GM18907 (cell line): ENCODE data around the gene MEAK7.

Experiments used
- ATAC-seq: cut with Tn5 transposase; IDR thresholded peaks from one replicate; pipeline ENCODE4 v1.9.1; 2021; ENCODE audit warnings: mild to moderate bottlenecking, moderate library complexity; ENCODE audit not compliant: unreplicated experiment

The MEAK7 gene

DNA sequence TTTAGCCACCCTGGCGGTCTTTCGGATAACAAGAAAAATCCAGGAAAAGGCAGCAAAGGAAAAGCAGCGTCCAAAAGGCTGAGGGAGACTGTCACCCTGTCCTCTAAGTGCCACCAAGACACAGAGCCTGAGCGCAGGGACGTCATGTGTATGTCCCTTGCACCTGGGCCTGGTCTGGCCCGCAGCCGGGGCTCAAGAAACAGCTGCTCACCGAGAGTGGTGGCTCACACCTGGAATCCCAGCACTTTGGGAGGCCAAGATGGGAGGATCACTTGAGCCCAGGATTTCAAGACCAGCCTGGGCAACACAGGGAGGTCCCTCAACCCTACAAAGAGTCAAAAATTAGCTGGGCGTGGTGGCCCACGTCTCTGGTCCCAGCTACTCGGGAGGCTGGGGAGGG is 9.2 kb upstream of the MEAK7 start:
- no peak for ATAC-seq

DNA sequence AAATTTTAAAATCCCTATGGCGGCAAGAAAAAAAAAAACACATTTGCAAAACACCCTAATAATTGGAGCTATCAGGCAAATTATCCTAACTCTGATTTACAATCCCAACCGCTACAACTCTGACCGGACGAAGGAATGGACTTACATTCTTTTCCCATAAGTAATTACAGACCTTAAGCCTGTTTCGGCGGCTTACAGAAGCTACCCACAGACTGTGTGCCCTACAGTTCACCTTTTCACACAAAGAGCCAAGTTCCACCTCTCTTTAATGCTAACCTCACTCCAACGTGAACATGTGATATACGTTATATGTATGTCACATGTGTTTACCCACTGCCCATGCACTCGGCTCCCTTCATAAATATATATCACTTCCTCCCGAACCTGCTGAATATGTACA is 8.7 kb upstream of the MEAK7 start:
- no peak for ATAC-seq

DNA sequence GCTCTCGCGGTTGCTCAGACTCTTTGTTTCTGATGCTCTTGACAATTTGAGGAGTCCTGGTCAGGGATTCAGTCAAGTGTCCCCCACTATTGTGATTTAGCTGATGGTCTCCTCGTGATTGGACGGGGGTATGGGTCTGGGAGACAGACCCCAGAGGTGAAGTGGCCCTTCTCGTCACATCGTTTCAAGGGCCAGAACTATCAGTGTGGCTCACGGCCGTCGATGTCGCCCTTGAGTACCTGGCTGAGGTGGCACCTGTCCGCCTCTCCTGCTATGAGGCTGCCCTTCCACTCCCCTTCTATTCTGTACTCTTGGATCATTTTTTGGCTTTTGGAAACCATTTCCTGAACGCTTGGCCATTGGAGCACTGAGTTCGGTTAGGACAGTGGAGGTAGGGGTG is 7.4 kb upstream of the MEAK7 start:
- no peak for ATAC-seq

DNA sequence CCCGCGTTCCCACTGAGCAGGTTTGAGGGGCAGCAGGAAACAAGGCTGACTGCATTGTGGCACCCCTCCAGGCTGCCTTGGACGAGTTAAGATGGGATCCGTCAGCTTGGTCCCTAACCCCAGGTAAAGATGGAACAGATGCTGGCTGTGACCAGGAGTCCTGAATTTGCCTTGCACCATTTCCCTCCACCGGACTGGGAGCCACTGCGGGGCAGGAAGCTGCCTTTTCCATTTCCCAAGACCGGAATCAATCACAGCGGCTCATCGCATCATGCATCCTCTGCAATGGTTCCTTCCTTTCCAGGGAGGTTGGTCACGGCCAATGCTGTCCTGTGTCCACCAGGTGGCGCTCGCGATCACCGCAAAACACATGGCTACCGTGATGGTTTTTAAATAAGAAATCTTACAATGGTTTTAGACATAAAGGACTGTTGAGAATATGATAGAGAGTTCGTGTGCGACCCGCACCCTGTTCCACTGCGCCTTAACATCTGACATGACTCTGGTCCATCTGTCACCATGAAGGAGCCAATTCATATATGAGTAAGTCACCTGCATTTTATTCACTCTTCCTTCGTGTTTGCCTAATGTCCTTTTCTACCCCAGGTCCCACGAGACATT is 6.8 kb upstream of the MEAK7 start:
- no peak for ATAC-seq

DNA sequence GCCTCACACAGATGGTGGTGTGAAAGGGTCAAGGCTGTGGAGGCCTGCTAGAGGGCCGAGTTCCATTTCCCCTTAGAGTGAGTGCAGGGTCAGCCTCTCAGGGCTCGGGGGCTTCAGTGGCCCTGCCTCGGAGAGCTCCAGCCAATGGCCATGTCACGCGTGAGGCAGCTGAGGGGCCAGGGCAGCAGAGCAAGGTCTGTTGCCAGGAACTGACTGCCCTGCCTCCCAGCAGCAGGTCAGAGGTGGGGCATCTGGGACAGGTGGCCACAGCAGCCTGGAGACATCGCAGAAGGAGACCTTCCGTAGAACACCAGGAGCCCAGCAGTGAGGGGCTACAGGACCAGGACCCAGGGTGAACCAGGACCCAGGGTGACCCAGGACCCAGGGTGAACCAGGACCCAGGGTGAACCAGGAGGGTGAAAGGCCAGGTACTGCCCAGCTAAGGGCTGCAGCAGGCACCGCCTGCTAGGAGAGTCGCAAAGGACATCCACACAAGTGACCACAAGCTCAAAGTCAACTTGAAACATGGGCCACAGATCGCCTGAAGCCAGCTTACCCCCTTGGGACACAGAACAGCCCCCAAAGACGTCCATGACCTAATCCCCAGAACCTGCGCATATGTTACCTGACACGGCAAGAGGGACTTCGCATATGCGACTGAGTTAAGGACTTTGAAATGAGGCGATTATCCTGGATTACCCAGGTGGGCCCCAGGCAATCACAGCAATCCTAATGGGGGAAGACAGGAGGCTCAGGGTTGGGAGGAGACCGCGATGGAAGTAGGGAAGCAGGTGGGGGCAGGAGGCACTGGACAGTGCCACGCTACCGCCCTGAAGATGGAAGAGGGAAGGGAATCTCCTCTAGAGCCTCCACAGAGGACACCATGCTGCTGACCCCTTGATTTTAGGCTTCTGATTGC is 4.8 kb upstream of the MEAK7 start:
- ATAC-seq = no peak

DNA sequence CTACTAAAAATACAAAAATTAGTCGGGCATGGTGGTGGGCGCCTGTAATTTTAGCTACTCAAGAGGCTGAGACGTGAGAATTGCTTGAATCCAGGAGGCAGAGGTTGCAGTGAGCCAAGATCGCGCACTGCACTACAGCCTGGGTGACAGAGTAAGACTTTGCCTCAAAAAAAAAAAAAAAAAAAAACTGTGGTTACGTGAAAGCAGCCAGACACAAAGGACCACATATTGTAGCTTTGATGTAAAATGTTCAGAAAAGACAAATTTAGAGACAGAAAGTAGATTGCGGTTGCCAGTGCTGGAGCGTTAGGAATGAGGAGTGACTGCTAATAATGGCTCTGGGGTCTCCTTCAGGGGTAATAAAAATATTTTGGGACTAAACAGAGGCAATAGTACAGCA is 4.0 kb upstream of the MEAK7 start:
- ATAC-seq = no peak

DNA sequence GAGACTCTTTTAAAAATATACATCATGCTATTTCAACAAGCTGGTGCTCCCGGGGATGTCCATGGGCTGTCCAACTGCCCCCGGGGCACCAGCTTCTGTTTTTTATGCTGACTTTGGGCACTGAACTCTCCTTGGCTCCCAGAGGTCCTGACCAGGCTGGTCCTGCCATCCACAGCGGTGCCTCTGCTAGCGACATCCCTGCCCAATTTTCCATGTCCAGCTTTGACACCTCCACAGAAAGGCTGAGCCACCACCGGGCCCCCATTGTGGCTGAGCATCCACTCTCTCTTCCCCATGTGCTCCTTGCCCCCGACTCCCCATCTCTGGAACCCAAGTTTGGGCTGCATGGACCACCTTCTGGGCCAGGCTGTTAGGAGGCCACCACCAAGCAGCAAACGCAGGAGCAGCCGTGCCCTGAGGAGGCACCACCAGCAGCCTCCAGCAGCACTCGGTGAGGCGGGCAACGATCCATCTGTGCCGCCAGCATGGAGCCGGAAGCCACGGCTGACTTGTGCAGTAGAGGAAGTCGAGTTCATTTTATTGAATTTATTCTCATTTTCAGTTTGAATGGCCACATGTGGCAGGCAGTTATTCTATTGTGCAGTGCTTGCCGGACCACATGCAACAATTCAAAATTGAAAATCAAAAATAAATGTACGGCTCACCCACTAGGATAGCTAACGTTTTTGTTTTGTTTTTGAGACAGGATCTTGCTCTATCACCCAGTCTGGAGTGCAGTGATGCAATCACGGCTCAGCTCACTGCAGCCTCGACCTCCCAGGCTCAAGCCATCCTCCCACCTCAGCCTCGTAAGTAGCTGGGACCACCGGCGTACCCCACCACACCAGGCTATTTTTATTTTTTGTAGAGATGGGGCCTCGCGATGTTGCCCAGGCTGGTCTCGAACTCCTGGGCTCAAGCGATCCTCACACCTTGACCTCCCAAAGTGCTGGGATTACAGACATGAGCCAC is 2.8 kb upstream of the MEAK7 start:
- no peak for ATAC-seq

DNA sequence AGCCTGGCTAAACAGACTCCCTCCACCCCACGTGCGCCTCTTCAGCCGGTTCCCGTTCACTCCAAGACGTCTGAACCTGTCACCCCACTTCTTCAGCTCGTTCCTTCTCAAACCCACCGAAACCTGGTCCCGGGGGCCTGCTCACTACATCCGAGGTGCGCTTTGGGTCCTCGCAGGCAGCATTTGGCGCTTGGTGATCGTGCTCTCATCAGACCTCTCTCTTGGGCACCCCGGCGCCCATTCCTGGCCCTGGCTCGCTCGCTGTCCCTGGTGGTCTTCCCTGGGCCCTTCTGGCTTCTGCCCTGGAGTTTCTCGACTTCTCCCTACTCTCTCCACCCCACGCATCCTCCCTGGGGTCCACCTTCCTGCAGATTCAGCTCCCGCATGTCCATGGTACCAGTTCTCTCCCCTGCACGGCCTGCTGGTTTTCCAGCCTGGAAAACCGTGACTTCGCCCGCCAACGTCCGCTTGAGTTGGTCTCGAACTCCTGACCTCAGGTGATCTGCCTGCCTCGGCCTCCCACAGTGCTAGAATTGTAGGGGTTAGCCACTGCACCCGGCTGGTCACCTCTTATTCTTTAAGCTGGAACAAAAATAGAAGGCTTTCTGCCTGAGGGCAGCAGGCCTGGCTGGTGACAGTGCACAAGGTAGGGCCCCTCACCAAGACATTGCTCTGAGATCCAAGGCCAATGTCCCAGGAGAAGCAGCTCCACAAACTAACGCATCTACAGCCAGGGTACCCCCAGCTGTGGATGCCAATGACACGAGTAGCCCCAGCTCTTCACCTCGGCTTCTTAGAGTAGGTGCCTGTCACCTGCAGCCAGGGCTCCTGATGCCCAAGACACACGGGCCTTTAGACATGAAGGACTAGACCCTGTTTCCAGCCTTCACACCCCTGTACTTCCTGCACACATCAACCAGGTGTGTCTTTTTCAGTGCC is 1.1 kb upstream of the MEAK7 start:
- ATAC-seq = no peak

DNA sequence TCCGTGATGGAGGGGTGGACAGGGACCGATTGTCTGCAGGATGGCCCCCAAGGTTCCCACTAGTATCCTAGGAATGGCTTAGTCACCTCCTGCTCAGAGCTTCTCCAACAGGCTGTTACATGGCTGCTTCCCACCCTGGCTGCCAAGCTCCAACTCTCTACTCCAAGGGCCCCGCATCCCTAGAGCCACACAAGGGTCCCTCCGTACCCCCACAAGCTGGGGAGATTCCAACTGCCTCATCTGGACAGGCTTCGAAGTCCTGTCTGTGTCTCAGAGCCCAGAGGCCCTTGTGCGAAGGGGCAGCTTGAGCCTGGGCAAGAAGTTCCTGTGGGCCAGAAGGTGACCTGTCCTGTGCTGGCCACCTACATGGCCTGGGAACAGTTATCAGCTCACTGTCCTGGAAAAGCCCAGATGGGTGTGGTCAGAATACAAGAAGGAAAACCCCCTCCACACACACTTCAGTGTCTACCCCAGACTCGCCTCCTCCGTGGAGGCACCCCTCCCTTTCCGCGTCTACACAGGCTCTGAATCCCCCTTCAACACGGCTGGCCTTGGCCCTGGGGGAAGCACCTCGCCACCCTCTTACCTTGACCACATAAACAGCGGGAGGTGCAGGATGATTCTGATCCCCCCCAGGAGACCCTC is 586 bp downstream of the MEAK7 start:
- ATAC-seq = peak; percentile 3

DNA sequence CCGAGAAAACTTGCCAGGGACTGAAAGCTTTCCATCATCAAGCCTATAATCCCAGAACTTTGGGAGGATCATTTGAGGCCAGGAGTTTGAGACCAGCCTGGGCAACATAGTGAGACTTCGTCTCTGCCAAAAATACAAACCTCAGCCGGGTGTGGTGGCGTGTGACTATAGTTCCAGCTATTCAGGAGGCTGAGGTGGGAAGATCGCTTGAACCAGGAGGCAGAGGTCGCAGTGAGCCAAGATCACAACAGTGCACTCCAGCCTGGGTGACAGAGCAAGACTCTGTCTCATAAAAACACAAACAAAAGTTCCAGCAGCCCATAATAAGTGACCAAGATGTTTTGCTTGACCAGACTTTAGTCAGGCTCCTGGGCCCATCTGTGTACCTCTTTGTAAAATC is 1.9 kb downstream of the MEAK7 start:
- ATAC-seq = no peak

DNA sequence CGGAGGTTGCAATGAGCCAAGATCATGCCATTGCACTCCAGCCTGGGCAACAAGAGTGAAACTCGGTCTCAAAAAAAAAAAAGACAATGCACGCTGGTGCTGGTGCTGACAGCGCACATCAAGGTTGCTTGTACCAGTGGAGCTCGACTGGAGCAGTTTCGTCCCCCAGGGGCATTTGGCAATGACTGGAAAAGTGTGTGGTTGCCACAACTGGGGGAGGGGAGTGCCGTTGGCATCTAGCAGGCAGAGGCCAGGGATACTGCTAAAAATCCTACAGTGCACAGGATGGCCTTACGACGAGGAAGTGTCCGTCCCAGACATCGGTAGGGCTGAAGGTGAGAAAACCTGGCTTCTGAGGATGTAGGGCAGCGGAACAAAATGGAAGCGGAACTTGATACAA is 2.4 kb downstream of the MEAK7 start:
- no peak for ATAC-seq

DNA sequence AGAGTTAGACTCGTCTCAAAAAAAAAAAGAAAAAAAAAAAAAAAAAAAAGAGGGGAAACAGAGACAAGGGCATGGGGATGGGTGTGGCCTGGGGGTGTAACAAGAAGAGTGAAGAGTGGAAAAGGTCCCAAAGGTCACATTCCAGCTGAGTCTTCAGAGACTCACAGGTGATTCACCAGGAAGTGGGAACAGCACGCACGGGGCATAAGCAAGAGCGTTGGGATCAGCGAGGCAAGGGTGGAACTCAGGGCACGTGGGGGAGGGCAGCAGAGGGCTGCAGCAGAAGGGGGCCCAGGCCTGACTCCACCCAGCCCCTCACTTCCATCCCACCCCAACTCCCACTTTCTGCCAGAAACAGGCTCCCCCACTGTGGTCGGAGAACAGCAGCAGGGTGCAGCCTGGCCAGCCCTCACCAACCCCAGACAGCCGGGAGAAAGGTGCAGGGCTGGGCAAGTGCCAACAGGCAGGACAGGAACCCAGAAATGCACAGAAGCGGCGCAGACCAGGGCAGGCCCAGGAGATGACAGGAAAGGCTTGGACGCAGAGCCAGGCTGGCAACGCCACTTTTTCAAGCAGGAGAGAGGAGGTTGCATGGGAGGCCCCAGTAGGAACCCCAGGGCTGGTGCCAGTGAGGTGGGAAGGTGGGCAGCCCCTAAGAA is 3.3 kb downstream of the MEAK7 start:
- no peak for ATAC-seq

DNA sequence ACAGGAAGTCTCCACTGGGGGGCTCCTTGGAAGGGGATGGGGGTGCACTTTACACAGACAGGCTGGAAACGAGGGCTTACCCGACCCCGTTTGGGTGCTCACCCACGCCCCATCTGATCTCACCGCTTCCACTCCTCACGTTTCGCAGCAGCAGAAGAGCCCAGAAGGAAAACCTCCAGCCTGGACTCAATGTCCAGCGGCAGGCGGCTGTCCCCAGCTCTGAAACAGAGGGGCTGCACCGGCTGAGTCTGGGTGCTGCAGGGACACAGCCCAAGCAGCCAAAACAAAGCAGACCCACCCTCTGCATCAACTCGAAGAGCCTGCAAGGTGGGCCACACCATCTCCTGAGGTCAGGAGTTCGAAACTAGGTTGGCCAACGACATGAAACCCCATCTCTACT is 3.9 kb downstream of the MEAK7 start:
- ATAC-seq = no peak

DNA sequence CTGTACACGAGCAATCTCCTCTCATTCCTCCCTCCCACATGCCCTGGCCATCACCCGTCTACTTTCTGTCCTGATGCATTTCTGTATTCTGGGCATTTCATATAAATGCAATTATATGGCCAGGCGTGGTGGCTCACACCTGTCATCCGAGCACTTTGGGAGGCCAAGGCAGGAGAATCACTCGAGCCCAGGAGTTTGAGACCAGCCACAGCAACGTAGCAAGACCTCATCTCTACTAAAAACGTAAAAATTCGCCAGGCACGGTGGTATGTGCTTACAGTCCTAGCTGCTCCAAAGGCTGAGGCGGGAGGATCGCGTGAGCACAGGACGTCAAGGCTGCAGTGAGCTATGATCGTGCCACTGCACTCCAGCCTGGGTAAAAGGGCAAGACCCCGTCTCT is 4.8 kb downstream of the MEAK7 start:
- no peak for ATAC-seq

DNA sequence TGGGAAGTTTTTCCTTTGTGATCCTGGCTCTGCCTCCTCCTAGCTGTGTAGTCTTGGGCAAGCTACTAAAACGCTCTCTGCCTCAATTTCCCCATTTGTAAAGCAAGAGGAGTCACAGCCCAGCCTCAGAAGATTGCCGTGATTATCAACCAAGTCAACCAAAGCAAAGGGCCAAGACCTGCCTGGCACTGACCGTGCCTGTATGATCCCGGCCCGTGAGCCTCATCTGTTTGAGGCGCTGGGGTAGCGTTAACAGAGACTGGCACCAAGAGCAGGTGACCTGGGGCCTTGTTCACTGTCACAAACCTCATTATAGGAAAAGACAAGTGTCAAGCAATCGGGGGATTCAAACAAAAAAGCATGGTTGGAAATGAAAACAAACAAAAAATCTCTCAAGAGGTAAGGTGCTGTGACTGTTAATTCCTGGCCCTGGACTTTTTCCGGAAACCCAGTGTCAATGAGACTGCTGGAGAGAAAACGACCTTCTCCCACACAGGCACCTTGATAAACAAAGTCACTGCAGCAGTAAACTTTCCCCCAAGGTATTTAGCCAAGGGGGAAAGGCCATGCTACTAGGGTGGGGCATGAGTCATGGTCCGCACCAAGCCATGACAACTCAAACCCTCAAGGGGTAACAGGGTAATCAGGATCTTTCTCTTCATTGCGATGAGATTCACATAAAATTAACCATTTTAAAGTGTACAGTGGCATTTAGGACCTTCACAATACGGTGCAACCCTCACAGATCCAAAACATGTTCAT is 5.4 kb downstream of the MEAK7 start:
- no peak for ATAC-seq

DNA sequence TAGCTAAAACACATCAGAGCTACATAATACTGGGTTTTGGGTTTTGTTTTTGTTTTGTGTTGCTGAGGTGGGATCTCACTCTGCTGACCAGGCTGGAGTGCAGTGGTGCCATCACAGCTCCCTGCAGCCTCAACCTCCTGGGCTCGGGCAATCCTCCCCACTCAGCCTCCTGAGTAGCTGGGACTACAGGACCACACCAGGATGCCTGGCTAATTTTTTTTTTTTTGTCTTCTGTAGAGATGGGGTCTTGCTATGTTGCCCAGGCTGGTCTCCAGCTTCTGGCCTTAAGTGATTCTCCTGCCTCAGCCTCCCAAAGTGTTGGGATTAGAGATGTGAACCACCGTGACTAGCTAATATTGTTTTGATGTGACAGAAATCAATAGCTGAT is 6.2 kb downstream of the MEAK7 start:
- no peak for ATAC-seq

DNA sequence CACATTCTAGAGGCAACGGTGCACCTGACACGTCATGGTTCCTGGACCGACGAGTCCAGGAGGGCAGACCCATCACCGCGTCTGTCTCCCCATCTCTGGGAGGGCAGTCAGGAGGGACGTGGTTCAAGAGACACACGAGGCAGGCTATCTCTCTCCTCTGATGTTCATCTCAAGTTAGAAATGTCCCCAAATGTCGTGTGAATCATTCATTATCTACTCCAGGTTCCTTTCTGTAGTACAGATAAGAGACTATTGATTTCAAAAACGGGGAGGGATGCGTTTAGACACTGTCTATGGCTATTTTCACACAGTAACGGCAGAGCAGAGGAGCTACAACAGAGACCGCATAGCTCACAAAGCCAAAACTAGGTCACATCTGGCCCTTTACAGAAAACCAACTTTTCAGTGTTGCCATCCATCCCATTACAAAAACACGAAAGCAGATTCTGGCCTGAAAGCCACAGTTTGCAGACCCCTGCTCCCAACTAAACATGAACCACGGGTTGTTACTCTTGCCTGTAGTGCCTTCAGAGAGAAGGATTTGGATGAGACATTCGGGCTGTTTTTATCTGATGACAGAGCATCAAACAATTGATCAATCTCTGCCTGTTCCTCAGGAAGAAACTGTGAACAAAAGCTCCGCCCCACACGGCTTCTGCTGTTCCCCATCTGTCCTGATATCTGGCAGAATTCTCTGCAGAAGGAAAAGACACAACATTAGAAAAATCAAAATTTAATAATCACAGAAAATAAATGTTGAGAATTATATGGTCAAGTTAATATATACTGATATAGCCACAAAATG is 6.8 kb downstream of the MEAK7 start:
- ATAC-seq = no peak

DNA sequence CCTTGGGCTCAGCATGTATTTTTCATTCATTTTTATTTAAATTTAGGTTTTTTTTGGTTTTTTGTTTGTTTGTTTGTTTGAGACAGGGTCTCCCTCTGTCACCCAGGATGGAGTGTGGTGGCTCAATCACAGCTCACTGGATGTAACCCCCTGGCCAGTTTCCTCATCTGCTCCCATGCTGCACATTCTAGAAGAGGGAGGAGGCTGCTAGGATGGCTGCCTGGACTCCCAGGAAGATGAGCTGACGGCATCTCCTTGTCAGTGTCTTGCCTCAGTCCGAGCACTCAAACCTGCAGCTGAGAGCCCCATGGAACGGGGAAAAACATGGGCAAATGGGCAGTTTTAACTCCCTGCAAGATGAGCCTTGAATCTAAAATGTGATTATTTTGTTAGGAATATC is 7.5 kb downstream of the MEAK7 start:
- no peak for ATAC-seq
